K562 (cell line): Measurements from ENCODE around the gene PLK5. TPM values are rescaled to one million over a fixed set of nuclear protein-coding genes. Genes with fewer than 3 reads are reported as not detected.

Experiments used
- ATF2 ChIP-seq: sonication (generic); formaldehyde crosslinking; IDR thresholded peaks from 2 replicates; pipeline ENCODE4 v1.8.1; 2022; ENCODE audit warnings: missing genetic modification reagents
- CEBPG ChIP-seq, 3 experiments: fragments of 200-800 bp in 1 of 3; sonication (Bioruptor generic) in 1 of 3; sonication (generic) in 1 of 3; formaldehyde crosslinking in 1 of 3; IDR thresholded peaks in 2 of 3; conservative IDR thresholded peaks in 1 of 3; 2 replicates each; pipeline versions ENCODE4 v1.6.1 to v1.8.0; 2016 to 2022; ENCODE audit warnings: missing compliant biosample characterization in 2 of 3, missing genetic modification characterization in 2 of 3, mild to moderate bottlenecking in 1 of 3, missing genetic modification reagents in 1 of 3
- CREB3L1 ChIP-seq: fragments of 450-650 bp; IDR thresholded peaks from 2 replicates; pipeline ENCODE4 v1.6.1; 2014; ENCODE audit warnings: low read depth, mild to moderate bottlenecking, moderate library complexity, borderline replicate concordance
- CXXC5 ChIP-seq: fragments of 250-450 bp; sonication (Bioruptor Pico); IDR thresholded peaks from 2 replicates; pipeline ENCODE4 v1.8.0; 2022; ENCODE audit warnings: inconsistent platforms, mild to moderate bottlenecking, moderate library complexity
- POLR3A ChIP-seq: IDR thresholded peaks from 2 replicates; pipeline ENCODE4 v1.6.1; 2011; ENCODE audit warnings: borderline replicate concordance, mild to moderate bottlenecking, moderate library complexity; ENCODE audit not compliant: insufficient read length, insufficient read depth; ENCODE audit errors: extremely low read depth
- POLR3G ChIP-seq: IDR thresholded peaks from 2 replicates; pipeline ENCODE4 v1.6.1; 2011; ENCODE audit not compliant: insufficient read length, insufficient replicate concordance; ENCODE audit errors: extremely low read depth
- XRCC5 ChIP-seq: fragments of 200-400 bp; formaldehyde crosslinking; IDR thresholded peaks from 2 replicates; pipeline ENCODE4 v1.6.1; 2017; ENCODE audit warnings: low read depth, mild to moderate bottlenecking, low read length
- polyA plus RNA-seq, 8 experiments: library from polyadenylated mRNA; depleted of rRNA in 4 of 8; stranded (reverse) in 5 of 8; unstranded in 3 of 8; fragments of >200 nt; fragmentation: Nextera tagmentation in 2 of 8; fragmentation: Illumina TruSeq in 1 of 8; extraction: Ambion mirVana in 2 of 8; extraction: Trizol in 1 of 8; gene quantifications; 2 replicates each; pipeline versions ENCODE4 v1.2.1 to v1.2.3, GENCODE V29; 2011 to 2014; ENCODE audit warnings: inconsistent platforms in 1 of 8, missing spikeins in 1 of 8
- total RNA-seq, 7 experiments: library from RNA; depleted of rRNA in 6 of 7; stranded (reverse); fragments of >200 nt in 6 of 7; fragmentation: Illumina TruSeq in 2 of 7; extraction: Trizol in 2 of 7; gene quantifications; 2 replicates each; pipeline versions ENCODE4 v1.2.1 to v1.2.3, GENCODE V29; 2011 to 2021; ENCODE audit warnings: low replicate concordance in 1 of 7
- TF ChIP-seq, protein P1 (sequence below), 2 experiments: fragments of 450-650 bp in 1 of 2; sonication (generic) in 1 of 2; formaldehyde crosslinking in 1 of 2; IDR thresholded peaks; 2 replicates each; pipeline versions ENCODE4 v1.7.1 to v1.9.0; 2016 to 2022; ENCODE audit warnings: inconsistent platforms in 1 of 2, mild to moderate bottlenecking in 1 of 2, missing genetic modification reagents in 1 of 2
- TF ChIP-seq, protein P2 (sequence below): fragments of 250-450 bp; sonication (Bioruptor Pico); IDR thresholded peaks from 2 replicates; pipeline ENCODE4 v1.6.1; 2021; ENCODE audit warnings: mild to moderate bottlenecking

The PLK5 gene
- total and polyA plus RNA-seq, 9 of the 15 experiments (the other 6 are each of a cell fraction or from before 2014, with no cell fraction given), result 0.04 to 0.23 (median 0.11) TPM; not detected in 5

DNA sequence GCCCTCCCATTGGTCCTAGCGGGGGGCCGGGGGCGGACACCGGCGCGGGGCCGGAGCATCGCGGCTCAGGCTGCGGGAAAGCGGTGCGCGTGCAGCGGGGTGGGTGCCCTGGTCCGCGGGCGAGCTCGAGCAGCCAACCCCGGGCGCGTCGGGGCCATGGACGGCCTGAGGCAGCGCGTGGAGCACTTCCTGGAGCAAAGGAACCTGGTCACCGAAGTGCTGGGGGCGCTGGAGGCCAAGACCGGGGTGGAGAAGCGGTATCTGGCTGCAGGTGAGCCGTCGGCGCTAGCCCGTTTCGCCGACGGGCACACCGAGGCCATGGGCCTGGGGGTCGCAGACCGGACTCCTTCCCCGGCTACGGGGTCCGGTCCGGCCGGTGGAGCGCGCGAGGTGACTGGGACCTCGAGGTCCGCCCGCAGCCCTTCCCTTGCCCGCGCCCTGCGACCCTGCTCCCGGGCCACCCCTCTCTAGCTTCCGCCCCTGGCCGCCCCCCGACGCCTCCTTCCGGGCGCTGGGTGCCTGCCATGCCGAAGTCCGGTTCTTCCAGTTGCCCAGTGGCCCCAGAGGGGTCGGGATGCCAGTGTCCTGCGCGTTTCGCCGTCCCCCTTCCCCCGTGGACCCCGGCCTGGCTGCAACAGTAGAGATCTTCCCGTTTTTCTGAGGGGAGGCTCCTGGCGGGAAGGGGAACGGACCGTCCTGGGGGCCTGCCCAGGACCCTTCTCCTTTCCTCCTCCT lies 32.6 kb upstream of the PLK5 start, which contains the start of gene REEP6 (continued):
- TF ChIP-seq, protein P1, sequence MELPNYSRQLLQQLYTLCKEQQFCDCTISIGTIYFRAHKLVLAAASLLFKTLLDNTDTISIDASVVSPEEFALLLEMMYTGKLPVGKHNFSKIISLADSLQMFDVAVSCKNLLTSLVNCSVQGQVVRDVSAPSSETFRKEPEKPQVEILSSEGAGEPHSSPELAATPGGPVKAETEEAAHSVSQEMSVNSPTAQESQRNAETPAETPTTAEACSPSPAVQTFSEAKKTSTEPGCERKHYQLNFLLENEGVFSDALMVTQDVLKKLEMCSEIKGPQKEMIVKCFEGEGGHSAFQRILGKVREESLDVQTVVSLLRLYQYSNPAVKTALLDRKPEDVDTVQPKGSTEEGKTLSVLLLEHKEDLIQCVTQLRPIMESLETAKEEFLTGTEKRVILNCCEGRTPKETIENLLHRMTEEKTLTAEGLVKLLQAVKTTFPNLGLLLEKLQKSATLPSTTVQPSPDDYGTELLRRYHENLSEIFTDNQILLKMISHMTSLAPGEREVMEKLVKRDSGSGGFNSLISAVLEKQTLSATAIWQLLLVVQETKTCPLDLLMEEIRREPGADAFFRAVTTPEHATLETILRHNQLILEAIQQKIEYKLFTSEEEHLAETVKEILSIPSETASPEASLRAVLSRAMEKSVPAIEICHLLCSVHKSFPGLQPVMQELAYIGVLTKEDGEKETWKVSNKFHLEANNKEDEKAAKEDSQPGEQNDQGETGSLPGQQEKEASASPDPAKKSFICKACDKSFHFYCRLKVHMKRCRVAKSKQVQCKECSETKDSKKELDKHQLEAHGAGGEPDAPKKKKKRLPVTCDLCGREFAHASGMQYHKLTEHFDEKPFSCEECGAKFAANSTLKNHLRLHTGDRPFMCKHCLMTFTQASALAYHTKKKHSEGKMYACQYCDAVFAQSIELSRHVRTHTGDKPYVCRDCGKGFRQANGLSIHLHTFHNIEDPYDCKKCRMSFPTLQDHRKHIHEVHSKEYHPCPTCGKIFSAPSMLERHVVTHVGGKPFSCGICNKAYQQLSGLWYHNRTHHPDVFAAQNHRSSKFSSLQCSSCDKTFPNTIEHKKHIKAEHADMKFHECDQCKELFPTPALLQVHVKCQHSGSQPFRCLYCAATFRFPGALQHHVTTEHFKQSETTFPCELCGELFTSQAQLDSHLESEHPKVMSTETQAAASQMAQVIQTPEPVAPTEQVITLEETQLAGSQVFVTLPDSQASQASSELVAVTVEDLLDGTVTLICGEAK (IDR thresholded peaks at IDR 0.05), result no peak
- TF ChIP-seq, protein P1 (CRISPR knock-in tag; IDR thresholded peaks at IDR 0.05), result no peak
- TF ChIP-seq POLR3A, result no peak
- TF ChIP-seq, protein P2, sequence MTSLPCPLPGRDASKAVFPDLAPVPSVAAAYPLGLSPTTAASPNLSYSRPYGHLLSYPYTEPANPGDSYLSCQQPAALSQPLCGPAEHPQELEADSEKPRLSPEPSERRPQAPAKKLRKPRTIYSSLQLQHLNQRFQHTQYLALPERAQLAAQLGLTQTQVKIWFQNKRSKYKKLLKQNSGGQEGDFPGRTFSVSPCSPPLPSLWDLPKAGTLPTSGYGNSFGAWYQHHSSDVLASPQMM (CRISPR knock-in tag), result no peak
- no peak for TF ChIP-seq CREB3L1
- TF ChIP-seq ATF2 (CRISPR knock-in tag), result no peak
- TF ChIP-seq CXXC5 (CRISPR knock-in tag), result peak; percentile 73
- TF ChIP-seq XRCC5, result no peak
- no peak for TF ChIP-seq CEBPG (CRISPR knock-in tag; IDR thresholded peaks at IDR 0.05)
- no peak for TF ChIP-seq CEBPG (tag; conservative IDR thresholded peaks at IDR 0.05 in 1 of 2, IDR thresholded peaks at IDR 0.05 in 1 of 2)
- TF ChIP-seq POLR3G, result no peak
